Measurements from ENCODE around the gene PLOD1. TPM values are rescaled to one million over a fixed set of nuclear protein-coding genes. Genes with fewer than 3 reads are reported as not detected.
A peak's percentile ranks its signal among the peaks of the same experiment; 100 is the strongest.

PLOD1 gene
- total RNA-seq, 4 donors from 2014 or later = 52.8 to 87.9 (median 64.0) TPM

- Histone ChIP-seq H3K4me3 (peak within 1 kb of the TSS; percentile 73 to 85 (median 76)), H3K9me3 (no peaks in the 10 kb centered on the region), H3K4me1 (peaks cover 0 to 51% (median 13%) of the 10 kb centered on the region in 4 donors), H3K27ac (peak within 1 kb of the TSS; percentile 92 to 96 (median 94)), H3K36me3 (peaks cover 0 to 49% (median 5%) of the 10 kb centered on the region in 3 donors), H3K27me3 (no peaks in the 10 kb centered on the region)
- WGBS, 2 donors = 0% methylated on average over 51 to 54 of the region's 74 CpGs
- TF ChIP-seq EP300 (IDR thresholded peaks at IDR 0.05) (peak; percentile 91), POLR2A (IDR thresholded peaks at IDR 0.05) (peak in 1 of 2 donors; percentile 45)
- TF ChIP-seq, protein P1, sequence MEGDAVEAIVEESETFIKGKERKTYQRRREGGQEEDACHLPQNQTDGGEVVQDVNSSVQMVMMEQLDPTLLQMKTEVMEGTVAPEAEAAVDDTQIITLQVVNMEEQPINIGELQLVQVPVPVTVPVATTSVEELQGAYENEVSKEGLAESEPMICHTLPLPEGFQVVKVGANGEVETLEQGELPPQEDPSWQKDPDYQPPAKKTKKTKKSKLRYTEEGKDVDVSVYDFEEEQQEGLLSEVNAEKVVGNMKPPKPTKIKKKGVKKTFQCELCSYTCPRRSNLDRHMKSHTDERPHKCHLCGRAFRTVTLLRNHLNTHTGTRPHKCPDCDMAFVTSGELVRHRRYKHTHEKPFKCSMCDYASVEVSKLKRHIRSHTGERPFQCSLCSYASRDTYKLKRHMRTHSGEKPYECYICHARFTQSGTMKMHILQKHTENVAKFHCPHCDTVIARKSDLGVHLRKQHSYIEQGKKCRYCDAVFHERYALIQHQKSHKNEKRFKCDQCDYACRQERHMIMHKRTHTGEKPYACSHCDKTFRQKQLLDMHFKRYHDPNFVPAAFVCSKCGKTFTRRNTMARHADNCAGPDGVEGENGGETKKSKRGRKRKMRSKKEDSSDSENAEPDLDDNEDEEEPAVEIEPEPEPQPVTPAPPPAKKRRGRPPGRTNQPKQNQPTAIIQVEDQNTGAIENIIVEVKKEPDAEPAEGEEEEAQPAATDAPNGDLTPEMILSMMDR (IDR thresholded peaks at IDR 0.05) = peak in 1 of 5 experiments; percentile 43
- peak; percentile 88 to 92 for DNase-seq (ENCODE audit: low spot score in 2 of 2)
Observed at GRCh38 chr1:11979851-11980675, 45.5 kb downstream of the PLOD1 start, which contains the start of gene MFN2. MFN2 (plus strand) TSS chr1:11980444; CDS start chr1:11989169, 8,725 bp downstream.

- peaks cover 0 to 53% (median 13%) of the 10 kb centered on the region in 4 donors for H3K4me1 ChIP-seq
- peak overlapping the region; percentile 73 to 85 (median 76) for H3K4me3 ChIP-seq
- TF ChIP-seq EP300 (IDR thresholded peaks at IDR 0.05) = no peak
- TF ChIP-seq POLR2A (IDR thresholded peaks at IDR 0.05) = no peak
- TF ChIP-seq, protein P1 (IDR thresholded peaks at IDR 0.05) = no peak
- peak overlapping the region; percentile 92 to 96 (median 94) for H3K27ac ChIP-seq
- DNase-seq (ENCODE audit: low spot score in 2 of 2) = no peak
- no peaks in the 10 kb centered on the region for H3K27me3 ChIP-seq
- peaks cover 0 to 47% (median 5%) of the 10 kb centered on the region in 3 donors for H3K36me3 ChIP-seq
- no peaks in the 10 kb centered on the region for H3K9me3 ChIP-seq
- WGBS, 2 donors = 1% methylated on average over 12 of the region's 12 CpGs
Observed at GRCh38 chr1:11980676-11980972, 46.1 kb downstream of the PLOD1 start.

- Histone ChIP-seq H3K36me3 (peaks cover 0 to 48% (median 5%) of the 10 kb centered on the region in 3 donors), H3K4me1 (peaks cover 0 to 57% (median 13%) of the 10 kb centered on the region in 4 donors), H3K27ac (no peak overlapping the region), H3K27me3 (no peaks in the 10 kb centered on the region), H3K9me3 (no peaks in the 10 kb centered on the region), H3K4me3 (peak overlapping the region in 1 of 4 donors; percentile 85)
- TF ChIP-seq, protein P1 (IDR thresholded peaks at IDR 0.05) = no peak
- no peak for TF ChIP-seq POLR2A (IDR thresholded peaks at IDR 0.05)
- TF ChIP-seq EP300 (IDR thresholded peaks at IDR 0.05) = no peak
- 82 to 91% methylated on average over 13 of the region's 13 CpGs for WGBS, 2 donors
- DNase-seq (ENCODE audit: low spot score in 2 of 2) = no peak
Observed at GRCh38 chr1:11981378-11982009, 47.0 kb downstream of the PLOD1 start.

GRCh38 chr1:11982010-11982392 is 47.5 kb downstream of the PLOD1 start:
- H3K4me1 ChIP-seq = peaks cover 0 to 57% (median 13%) of the 10 kb centered on the region in 4 donors
- no peaks in the 10 kb centered on the region for H3K9me3 ChIP-seq
- TF ChIP-seq, protein P1 (IDR thresholded peaks at IDR 0.05) = peak in 2 of 5 experiments; percentile 7 to 20
- no peak for TF ChIP-seq POLR2A (IDR thresholded peaks at IDR 0.05)
- H3K4me3 ChIP-seq = no peak overlapping the region
- WGBS, 2 donors = 59 to 81% methylated on average over 3 of the region's 3 CpGs
- H3K27me3 ChIP-seq = no peaks in the 10 kb centered on the region
- H3K36me3 ChIP-seq = peaks cover 0 to 49% (median 5%) of the 10 kb centered on the region in 3 donors
- DNase-seq (ENCODE audit: low spot score in 2 of 2) = no peak
- no peak overlapping the region for H3K27ac ChIP-seq

DNA sequence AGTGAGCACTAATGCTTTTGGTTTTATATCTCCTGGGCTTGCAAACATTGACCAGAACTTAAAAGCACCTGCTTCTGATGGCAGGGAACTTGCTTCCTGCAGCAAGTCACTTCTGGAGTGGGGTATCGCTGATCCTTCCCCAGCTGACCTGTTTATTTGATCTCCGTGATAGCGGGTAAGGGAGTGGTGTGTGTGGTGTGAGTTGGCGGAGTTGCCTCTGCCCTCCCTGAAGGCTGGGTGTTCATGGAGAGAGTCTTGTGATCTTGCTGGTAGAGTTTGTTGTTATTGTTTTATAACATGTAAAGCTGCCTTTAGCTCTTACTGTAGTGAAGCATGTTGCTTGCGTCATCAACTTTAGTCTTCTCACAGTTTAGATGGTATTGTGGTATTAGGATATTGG is 49.6 kb downstream of the PLOD1 start:
- peaks cover 0 to 64% (median 8%) of the 10 kb centered on the region in 3 donors for H3K36me3 ChIP-seq
- peaks cover 0 to 48% (median 10%) of the 10 kb centered on the region in 4 donors for H3K4me1 ChIP-seq
- H3K27me3 ChIP-seq = no peaks in the 10 kb centered on the region
- 92 to 93% methylated on average over 5 of the region's 5 CpGs for WGBS, 2 donors
- no peak overlapping the region for H3K4me3 ChIP-seq
- no peak for DNase-seq (ENCODE audit: low spot score in 2 of 2)
- no peaks in the 10 kb centered on the region for H3K9me3 ChIP-seq
- H3K27ac ChIP-seq = no peak overlapping the region
- TF ChIP-seq, protein P1 (IDR thresholded peaks at IDR 0.05) = no peak
- no peak for TF ChIP-seq EP300 (IDR thresholded peaks at IDR 0.05)
- TF ChIP-seq POLR2A (IDR thresholded peaks at IDR 0.05) = no peak

Measured in tibial nerve (tissue), 4 donors.